ENCODE data around the gene SENP1. TPM values are rescaled to one million over a fixed set of nuclear protein-coding genes. Genes with fewer than 3 reads are reported as not detected.

Gene SENP1
- total and polyA plus RNA-seq, 2 donors (not counting 3 experiments of a cell fraction or from before 2014, with no cell fraction given): 9.9 to 20.5 TPM

GRCh38 chr12:48005750-48006021 is 100.2 kb downstream of the SENP1 start:
- DNase-seq (ENCODE audit: low read depth, low spot score): no peak
- FAIRE-seq: no peak
- Histone ChIP-seq H3K9ac (replicated peaks; ENCODE audit: extremely low read depth, insufficient read depth, low read length) (no peak overlapping the region), H3K27ac (ENCODE audit: insufficient read depth, low read depth, low read length) (no peak overlapping the region), H3K36me3 (ENCODE audit: control insufficient read depth in 2 of 2, extremely low read depth in 1 of 2, insufficient read depth in 2 of 2, low read length in 2 of 2) (no peaks in the 10 kb centered on the region), H3K9me1 (replicated peaks; ENCODE audit: control insufficient read depth, extremely low read depth, insufficient read depth, low read length) (no peaks in the 10 kb centered on the region), H3K4me3 (replicated peaks in 1 of 3; ENCODE audit: insufficient read depth in 1 of 3, low read depth in 1 of 3, low read length in 3 of 3) (no peak overlapping the region), H3K4me2 (ENCODE audit: insufficient read depth, low read length) (no peak overlapping the region), H4K20me1 (replicated peaks; ENCODE audit: control insufficient read depth, extremely low read depth, insufficient read depth, low read length) (no peaks in the 10 kb centered on the region), H3K27me3 (ENCODE audit: control insufficient read depth in 2 of 2, insufficient read depth in 2 of 2, low read length in 2 of 2) (peaks cover 68 to 81% of the 10 kb centered on the region in 2 experiments), H3K9me3 (replicated peaks; ENCODE audit: control insufficient read depth, insufficient read depth, low read length) (no peaks in the 10 kb centered on the region), H3K79me2 (ENCODE audit: control insufficient read depth, insufficient read depth, low read length) (no peaks in the 10 kb centered on the region), H2AFZ (ENCODE audit: low read depth, low read length) (no peak overlapping the region), H3K4me1 (ENCODE audit: control insufficient read depth, extremely low read depth, insufficient read depth, low read length) (peaks cover 24% of the 10 kb centered on the region)
- no TSS peak for BruUV-seq (replicated peaks)
- no peak for TF ChIP-seq MAX (IDR thresholded peaks at IDR 0.05; ENCODE audit: insufficient read depth, insufficient read length)
- TF ChIP-seq POLR2AphosphoS5 (IDR thresholded peaks at IDR 0.05; ENCODE audit: insufficient read depth, low read depth, low read length): no peak
- TF ChIP-seq EZH2 (IDR thresholded peaks at IDR 0.05; ENCODE audit: borderline replicate concordance, low read depth, low read length, severe bottlenecking): no peak
- TF ChIP-seq MYC (IDR thresholded peaks at IDR 0.05; ENCODE audit: low read depth, low read length): no peak
- no peak for TF ChIP-seq FOS (IDR thresholded peaks at IDR 0.05; ENCODE audit: borderline replicate concordance, insufficient read depth, low read length)
- no peak for TF ChIP-seq GATA2 (IDR thresholded peaks at IDR 0.05; ENCODE audit: insufficient read depth, insufficient read length, low read depth, low read length)
- no peak for TF ChIP-seq JUN (IDR thresholded peaks at IDR 0.05; ENCODE audit: borderline replicate concordance, insufficient read depth, insufficient read length, low read depth)
- no peak for TF ChIP-seq POLR2A (IDR thresholded peaks at IDR 0.05; ENCODE audit: low read depth, low read length)
- no peak for TF ChIP-seq CTCF (IDR thresholded peaks at IDR 0.05; ENCODE audit: extremely low read depth in 1 of 2, insufficient read depth in 1 of 2, low read depth in 1 of 2, low read length in 2 of 2)
- CTCF ChIA-PET: no interaction called here
- intact Hi-C loops (cut with micrococcal nuclease) (no loop called here), dilution Hi-C loops (cut with MboI; ENCODE audit: extremely low pct_ligation_motif_present, low sequenced_read_pairs) (no loop called here)
- POLR2A ChIA-PET: no interaction called here
